ENCODE results near the gene PSME2.

DNA sequence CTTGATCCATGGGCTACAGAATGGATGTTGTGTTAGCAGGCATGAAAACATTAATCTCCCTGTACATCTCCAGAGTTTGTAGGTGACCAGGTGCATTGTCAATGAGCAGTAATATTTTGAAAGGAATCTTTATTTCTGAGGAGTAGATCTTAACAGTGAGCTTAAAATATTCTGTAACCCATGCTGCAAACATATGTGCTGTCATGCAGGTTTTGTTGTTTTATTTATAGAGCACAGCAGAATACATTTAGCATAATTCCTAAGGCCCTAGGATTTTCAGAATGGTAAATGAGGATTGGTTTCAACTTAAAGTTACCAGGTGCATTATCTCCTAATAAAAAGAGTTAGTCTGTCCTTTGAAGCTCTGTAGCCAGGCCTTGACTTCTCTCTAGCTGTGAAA lies 19.5 kb downstream of the PSME2 start:
- TF ChIP-seq EZH2 (IDR thresholded peaks at IDR 0.05; ENCODE audit: insufficient read depth, poor library complexity, severe bottlenecking) (no peak), EZH2phosphoT487 (IDR thresholded peaks at IDR 0.05; ENCODE audit: insufficient read depth, low read depth) (no peak)

Measured in GM23248 (cell line).